Activated gamma-delta T cell treated with Interleukin-2 at 50 U/mL for 16 hours (primary cell): ENCODE data around the gene CYP2A13.
"Not testable (repeated sequence)": the region's sequence is repeated elsewhere in the genome, so short reads cannot be mapped to it uniquely, and the experiment has no call there.

Experiments used
- DNase-seq: peaks from one replicate; pipeline ENCODE4 v3.0.0-alpha.2; 2020

Gene CYP2A13

DNA sequence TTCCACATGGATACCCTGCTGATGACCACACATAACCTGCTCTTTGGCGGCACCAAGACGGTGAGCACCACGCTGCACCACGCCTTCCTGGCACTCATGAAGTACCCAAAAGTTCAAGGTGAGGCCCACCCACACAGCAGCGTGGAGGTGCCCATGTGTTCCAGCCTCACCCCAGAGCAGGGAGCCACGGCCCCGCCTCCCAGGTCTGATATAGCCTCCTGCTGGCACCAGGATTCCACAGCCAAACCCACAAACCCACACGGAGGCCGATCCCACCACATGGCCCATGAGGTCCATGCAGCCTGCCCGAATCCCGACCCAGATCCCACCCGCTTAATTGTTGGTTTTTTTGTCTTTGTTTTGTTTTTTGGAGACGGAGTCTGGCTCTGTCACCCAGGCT, 34.6 kb downstream of the CYP2A13 start:
- not testable (repeated sequence) for DNase-seq

- no peak for DNase-seq
Measured at GRCh38 chr19:41123716-41124294, 35.6 kb downstream of the CYP2A13 start.

DNA sequence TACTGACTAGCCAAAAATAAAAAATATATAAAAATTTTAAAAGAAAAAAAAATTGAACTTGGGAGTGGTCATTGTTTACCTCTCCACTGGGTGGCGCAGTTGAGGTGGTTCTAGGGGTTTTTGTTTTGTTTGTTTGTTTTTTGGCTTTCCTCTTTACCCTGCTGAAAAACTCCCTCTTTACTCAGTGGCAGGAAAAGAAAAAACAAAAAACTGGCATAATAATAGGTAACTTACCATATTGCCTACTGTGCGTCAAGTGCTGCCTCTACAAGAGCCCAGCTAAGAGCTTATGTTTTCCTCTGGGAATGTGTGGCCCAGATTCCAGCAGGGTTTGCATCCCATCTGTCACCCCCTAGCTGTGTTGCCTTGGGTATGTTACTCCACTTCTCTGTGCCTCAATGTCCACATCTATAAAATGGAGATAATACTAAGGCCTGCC, 38.5 kb downstream of the CYP2A13 start:
- DNase-seq = peak; percentile 54

GRCh38 chr19:41127362-41127761, 39.1 kb downstream of the CYP2A13 start:
- DNase-seq = not testable (repeated sequence)

DNA sequence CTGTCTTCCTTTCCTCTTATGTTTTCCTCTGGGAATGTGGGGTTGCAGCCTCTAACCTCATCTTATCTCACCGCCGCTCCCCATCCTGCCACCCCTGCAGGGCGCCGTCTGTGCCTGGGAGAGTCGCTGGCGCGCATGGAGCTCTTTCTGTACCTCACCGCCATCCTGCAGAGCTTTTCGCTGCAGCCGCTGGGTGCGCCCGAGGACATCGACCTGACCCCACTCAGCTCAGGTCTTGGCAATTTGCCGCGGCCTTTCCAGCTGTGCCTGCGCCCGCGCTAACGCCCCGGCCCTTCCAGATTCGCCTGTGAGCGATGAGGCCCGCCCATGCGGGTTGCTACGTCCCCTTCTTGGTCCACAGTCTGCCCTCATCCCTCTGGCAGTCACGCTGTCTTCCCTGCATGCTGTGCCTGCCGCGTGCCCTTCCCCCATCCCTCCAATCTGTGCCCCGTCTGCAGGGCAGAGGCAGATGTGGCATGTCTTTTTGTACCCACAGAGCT, 39.6 kb downstream of the CYP2A13 start:
- DNase-seq = peak; percentile 58

DNA sequence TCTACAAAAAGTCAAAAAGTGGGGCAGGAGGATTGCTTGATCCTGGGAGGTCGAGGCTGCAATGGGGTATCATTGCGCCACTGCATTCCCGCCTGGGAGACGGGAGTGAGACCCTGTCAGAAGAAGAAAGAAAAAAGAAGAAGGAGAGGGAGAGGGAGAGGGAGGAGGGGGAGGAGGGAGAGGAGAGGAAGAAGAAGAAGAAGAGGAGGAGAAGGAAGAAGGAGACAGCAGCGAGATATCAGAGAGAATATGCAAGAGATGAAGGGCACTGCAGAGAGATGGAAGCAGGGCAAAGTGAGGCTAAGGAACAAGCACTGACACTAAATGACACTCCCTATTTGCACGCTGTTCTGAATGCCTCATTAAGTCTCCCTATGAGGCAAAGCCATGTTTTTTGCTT, 40.4 kb downstream of the CYP2A13 start:
- no peak for DNase-seq

GRCh38 chr19:41131186-41131585, 42.9 kb downstream of the CYP2A13 start:
- no peak for DNase-seq

DNA sequence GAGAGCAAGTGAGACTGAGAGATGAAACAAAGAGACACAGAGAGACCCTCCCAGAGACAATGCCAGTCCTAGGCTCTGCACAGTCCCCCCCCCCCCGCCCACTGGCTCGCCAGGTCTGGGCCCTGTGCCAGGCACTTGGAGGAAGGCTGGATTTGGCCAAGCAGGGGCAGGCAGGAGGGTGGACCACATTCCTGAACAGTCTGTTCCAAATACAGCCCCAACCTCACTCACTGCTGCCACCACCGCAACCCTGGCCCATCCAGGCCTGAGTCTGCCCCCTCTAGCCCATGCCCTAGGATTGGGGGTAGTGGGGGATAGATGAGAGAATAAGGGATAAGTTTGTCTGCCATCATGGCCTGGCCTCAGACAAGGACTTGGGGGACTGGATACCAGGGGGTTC, 45.0 kb downstream of the CYP2A13 start:
- no peak for DNase-seq

DNA sequence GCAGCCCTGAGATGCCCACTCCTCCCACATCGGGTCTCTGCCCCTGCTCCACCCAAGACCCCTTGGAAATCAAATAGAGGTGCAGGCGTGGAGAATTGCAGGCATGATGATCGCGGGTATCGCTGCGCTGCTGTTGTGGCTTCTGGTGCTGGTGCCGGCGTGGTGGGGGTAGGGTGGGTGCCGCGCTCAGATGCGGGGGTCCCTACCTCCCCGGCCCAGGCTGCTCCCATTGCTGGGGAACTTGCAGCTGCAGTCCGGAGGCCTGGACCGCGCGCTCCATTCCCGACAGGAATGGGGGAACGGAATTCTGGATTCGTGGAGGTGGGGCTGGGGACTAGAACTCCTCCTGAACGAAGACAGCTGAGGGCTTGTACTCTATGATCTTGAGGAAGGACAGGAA, 46.4 kb downstream of the CYP2A13 start:
- DNase-seq = no peak

- not testable (repeated sequence) for DNase-seq
Measured at GRCh38 chr19:41135390-41136384, 47.4 kb downstream of the CYP2A13 start.

- DNase-seq = no peak
Measured at GRCh38 chr19:41136636-41137455, 48.6 kb downstream of the CYP2A13 start.

DNA sequence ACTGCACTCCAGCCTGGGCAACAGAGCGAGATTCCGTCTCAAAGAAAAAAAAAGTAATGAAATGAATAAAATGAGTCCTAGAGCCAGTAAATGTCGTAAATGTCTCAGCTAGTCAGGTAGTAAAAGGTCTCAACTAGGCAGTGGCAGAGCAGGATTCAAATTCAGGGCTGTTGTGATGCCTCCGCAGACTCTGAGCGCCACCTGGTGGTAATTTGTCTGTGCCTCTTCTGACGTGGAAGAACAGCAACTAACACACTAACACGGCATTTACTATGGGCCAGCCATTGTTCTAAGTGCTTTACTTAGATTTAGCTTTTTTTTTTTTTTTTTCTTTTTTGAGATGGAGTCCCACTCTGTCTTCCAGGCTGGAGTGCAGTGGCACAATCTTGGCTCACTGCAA, 56.2 kb downstream of the CYP2A13 start:
- DNase-seq = peak; percentile 90
